Measurements from ENCODE around the gene TDRD10. TPM values are rescaled to one million over a fixed set of nuclear protein-coding genes. Genes with fewer than 3 reads are reported as not detected.

TDRD10 gene
- total RNA-seq, 4 donors from 2014 or later: 0.57 to 1.5 (median 0.83) TPM; not detected in 1

GRCh38 chr1:154571964-154572288, 69.9 kb downstream of the TDRD10 start:
- intact Hi-C loops (cut with DNase I; ENCODE audit: low total_unique reads): no loop called here
- no peak overlapping the region for H3K4me3 ChIP-seq (ENCODE audit: low read depth, poor library complexity, severe bottlenecking)
- WGBS, 2 donors: 96 to 97% methylated on average over 26 to 29 of the region's 29 CpGs
- no peak for TF ChIP-seq POLR2A (IDR thresholded peaks at IDR 0.05)
- TF ChIP-seq CTCF (IDR thresholded peaks at IDR 0.05): no peak
- no peak for DNase-seq (ENCODE audit: low spot score in 2 of 2)

DNA sequence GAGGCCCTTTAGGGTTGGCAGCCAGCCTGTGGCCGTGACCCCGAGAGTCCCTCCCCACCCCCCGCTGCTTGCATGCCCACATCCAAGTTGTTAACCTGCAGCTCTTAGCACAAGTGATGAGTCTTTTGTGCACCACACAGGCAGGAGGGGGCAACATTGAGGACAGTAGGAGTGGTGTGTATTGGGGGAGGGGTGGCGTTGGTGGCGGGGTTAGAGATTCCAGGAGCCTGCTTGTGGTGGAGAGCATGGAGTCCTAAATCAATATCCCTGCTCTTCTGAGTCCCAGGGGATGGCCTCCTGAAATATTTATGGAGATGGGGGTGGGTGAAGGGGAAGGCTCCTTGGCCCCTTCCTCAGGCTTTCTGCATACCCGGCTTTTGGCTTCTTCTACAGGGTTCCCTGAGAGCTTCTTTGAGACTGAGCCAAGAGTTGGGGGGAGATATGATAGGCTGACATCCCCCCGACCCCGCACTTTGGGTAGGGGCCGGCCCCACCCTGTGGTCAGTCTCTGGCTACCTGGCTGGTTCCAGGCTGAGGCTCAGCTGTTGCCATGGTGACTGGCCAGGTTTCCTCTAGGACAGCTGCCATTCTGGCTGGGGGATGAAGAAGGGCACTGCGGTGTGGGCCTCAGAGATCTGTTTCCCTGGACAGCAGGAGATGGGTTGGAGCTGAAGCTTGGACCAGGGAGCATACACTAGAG, 70.6 kb downstream of the TDRD10 start:
- TF ChIP-seq CTCF (IDR thresholded peaks at IDR 0.05) (no peak), POLR2A (IDR thresholded peaks at IDR 0.05) (no peak)
- 77 to 86% methylated on average over 10 of the region's 10 CpGs for WGBS, 2 donors
- intact Hi-C loops (cut with DNase I; ENCODE audit: low total_unique reads): no loop called here
- DNase-seq (ENCODE audit: low spot score in 2 of 2): no peak
- no peak overlapping the region for H3K4me3 ChIP-seq (ENCODE audit: low read depth, poor library complexity, severe bottlenecking)

DNA sequence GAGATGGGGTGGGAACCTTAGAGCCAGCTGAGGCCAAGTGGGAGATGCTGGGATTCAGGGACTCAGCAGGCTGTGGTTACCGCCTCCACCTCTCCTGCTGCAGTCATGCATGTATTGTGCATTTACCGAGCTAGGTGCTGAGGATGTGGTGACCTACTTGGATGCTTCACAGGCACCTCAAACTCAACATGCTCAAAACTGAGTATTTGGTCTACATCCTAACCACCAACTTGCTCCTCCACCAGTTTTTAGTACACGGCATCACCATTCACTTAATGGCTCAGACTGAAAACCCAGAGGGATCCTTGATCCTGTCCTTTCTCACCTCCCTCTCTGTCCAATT, 71.1 kb downstream of the TDRD10 start:
- no peak for TF ChIP-seq POLR2A (IDR thresholded peaks at IDR 0.05)
- no peak for TF ChIP-seq CTCF (IDR thresholded peaks at IDR 0.05)
- intact Hi-C loops (cut with DNase I; ENCODE audit: low total_unique reads): no loop called here
- 81 to 86% methylated on average over 3 of the region's 3 CpGs for WGBS, 2 donors
- no peak for DNase-seq (ENCODE audit: low spot score in 2 of 2)
- no peak overlapping the region for H3K4me3 ChIP-seq (ENCODE audit: low read depth, poor library complexity, severe bottlenecking)

DNA sequence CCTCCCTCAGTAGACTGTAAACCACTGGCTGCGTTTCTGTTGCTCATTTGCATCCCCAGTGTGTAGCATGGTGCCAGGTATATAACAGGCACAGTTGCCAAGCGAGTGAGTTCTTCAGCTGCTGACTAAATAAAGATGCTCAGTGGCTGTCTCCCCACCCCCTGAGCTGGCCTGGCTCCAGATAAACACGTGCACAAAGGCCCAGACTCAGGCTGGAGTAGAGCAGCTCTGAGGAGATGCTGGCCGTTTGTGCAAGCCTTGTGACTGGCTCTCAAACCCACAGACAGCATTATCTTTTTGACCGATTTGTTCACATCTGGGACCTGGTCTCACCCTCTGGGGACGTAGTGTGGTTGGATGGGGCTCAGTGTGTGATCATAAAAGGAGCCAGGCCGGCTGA, 72.7 kb downstream of the TDRD10 start:
- intact Hi-C loops (cut with DNase I; ENCODE audit: low total_unique reads): no loop called here
- no peak overlapping the region for H3K4me3 ChIP-seq (ENCODE audit: low read depth, poor library complexity, severe bottlenecking)
- no peak for TF ChIP-seq POLR2A (IDR thresholded peaks at IDR 0.05)
- TF ChIP-seq CTCF (IDR thresholded peaks at IDR 0.05): no peak
- WGBS, 2 donors: 15% methylated on average over 7 of the region's 7 CpGs
- DNase-seq (ENCODE audit: low spot score in 2 of 2): no peak

DNA sequence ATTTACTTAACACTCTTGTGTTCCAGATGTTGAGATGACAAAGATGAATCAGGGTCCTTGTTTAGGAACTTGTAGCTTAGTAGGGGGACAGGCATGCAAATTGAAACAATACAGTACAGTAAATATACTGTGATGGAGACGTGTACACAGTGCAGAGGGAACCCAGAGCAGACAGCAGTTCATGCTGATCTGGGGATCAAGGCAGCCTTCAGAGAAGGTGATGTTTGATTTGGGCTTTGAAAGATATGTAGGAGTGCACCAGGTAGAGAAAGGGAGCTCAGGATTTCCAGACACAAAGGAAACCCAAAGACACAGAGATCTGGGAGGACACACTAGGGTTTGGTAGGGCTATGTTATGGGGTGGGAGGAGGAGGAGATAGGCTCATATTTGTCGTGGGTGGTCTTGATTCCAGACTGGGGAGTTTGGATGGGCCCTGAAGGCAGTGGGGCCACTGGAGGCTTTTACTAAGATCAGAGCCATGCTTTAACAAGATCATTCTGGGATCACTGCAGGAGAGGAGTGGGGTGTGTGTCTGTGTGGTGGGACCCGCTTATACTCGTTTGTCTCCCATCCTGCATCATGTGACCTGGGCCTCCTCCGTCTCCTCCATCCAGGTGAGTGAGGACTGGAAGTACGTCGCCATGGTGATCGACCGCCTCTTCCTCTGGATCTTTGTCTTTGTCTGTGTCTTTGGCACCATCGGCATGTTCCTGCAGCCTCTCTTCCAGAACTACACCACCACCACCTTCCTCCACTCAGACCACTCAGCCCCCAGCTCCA, 73.3 kb downstream of the TDRD10 start:
- TF ChIP-seq CTCF (IDR thresholded peaks at IDR 0.05): no peak
- TF ChIP-seq POLR2A (IDR thresholded peaks at IDR 0.05): no peak
- 73 to 75% methylated on average over 10 of the region's 10 CpGs for WGBS, 2 donors
- intact Hi-C loops (cut with DNase I; ENCODE audit: low total_unique reads): no loop called here
- H3K4me3 ChIP-seq (ENCODE audit: low read depth, poor library complexity, severe bottlenecking): no peak overlapping the region
- no peak for DNase-seq (ENCODE audit: low spot score in 2 of 2)

Measured in lower leg skin (tissue), 4 donors.